ENCODE results near the gene SCAI. TPM values are rescaled to one million over a fixed set of nuclear protein-coding genes. Genes with fewer than 3 reads are reported as not detected.
"Not testable (repeated sequence)": the region's sequence is repeated elsewhere in the genome, so short reads cannot be mapped to it uniquely, and the experiment has no call there.

The SCAI gene
- total RNA-seq, 1 donor from 2014 or later: 5.4 TPM

DNA sequence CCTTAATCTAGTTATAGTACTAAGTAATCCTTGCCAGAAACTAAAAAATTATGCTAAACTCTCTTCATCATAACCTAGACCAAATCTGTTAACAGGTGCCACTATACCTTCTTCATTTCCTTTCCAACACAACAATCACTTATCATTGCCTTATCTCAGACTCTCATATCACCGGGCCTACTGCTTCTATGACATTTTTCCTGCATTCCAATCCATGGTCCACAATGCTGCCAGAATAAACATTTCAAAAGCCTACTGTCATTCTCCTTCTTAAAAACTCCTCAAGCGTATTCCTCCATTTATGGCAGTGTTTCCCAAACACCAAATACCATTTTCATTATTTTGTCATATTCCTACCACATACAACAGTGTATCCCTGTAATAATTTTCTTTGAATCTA, 39.7 kb upstream of the SCAI start:
- Mint-ChIP-seq H3K4me3 (ENCODE audit: unreplicated experiment) (peak overlapping the region; percentile 10), H3K27me3 (ENCODE audit: low read depth) (no peaks in the 10 kb centered on the region), H3K9me3 (ENCODE audit: low read depth) (no peaks in the 10 kb centered on the region), H3K27ac (ENCODE audit: unreplicated experiment) (peak overlapping the region; percentile 67), H3K36me3 (ENCODE audit: low read depth) (no peaks in the 10 kb centered on the region), H3K4me1 (ENCODE audit: low read depth) (peaks cover 42% of the 10 kb centered on the region)
- TF ChIP-seq, protein P1, sequence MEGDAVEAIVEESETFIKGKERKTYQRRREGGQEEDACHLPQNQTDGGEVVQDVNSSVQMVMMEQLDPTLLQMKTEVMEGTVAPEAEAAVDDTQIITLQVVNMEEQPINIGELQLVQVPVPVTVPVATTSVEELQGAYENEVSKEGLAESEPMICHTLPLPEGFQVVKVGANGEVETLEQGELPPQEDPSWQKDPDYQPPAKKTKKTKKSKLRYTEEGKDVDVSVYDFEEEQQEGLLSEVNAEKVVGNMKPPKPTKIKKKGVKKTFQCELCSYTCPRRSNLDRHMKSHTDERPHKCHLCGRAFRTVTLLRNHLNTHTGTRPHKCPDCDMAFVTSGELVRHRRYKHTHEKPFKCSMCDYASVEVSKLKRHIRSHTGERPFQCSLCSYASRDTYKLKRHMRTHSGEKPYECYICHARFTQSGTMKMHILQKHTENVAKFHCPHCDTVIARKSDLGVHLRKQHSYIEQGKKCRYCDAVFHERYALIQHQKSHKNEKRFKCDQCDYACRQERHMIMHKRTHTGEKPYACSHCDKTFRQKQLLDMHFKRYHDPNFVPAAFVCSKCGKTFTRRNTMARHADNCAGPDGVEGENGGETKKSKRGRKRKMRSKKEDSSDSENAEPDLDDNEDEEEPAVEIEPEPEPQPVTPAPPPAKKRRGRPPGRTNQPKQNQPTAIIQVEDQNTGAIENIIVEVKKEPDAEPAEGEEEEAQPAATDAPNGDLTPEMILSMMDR (IDR thresholded peaks at IDR 0.05): no peak
- no peak for DNase-seq (ENCODE audit: low spot score)

DNA sequence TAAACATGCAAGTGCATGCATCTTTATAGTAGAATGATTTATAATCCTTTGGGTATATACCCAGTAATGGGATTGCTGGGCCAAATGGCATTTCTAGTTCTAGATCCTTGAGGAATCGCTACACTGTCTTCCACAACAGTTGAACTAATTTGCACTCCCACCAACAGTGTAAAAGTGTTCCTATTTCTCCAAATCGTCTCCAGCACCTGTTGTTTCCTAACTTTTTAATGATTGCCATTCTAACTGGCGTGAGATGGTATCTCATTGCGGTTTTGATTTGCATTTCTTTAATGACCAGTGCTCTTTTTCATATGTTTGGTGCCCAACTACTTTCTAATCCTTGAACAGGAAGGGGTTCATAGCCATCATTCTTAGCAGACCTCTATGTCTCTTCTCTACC, 38.4 kb upstream of the SCAI start:
- not testable (repeated sequence) for H3K27me3 Mint-ChIP-seq (ENCODE audit: low read depth); H3K9me3 Mint-ChIP-seq (ENCODE audit: low read depth); H3K27ac Mint-ChIP-seq (ENCODE audit: unreplicated experiment); H3K4me3 Mint-ChIP-seq (ENCODE audit: unreplicated experiment); DNase-seq (ENCODE audit: low spot score); H3K36me3 Mint-ChIP-seq (ENCODE audit: low read depth)
- peaks cover 30% of the 10 kb centered on the region for H3K4me1 Mint-ChIP-seq (ENCODE audit: low read depth)

DNA sequence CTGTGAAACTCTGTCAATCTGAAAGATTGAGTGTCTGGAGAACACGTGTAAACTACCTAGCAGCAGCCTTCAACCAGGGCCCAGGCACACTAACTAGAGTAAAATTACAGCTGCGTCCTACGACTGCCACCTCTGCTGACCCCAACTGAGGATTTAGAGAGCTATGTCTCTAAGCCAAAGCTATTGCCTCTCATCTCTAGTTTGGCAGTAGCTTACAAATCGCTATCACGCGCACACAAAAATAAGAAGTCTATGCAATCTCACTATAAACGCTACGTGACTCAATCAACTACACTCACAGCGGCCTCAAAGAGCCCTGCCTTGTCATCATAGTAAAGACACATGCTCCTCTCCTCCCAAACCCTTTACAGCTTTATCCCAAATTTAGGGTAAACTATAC, 37.5 kb upstream of the SCAI start:
- Mint-ChIP-seq H3K4me3 (ENCODE audit: unreplicated experiment) (no peak overlapping the region), H3K36me3 (ENCODE audit: low read depth) (peaks cover 2% of the 10 kb centered on the region), H3K27ac (ENCODE audit: unreplicated experiment) (no peak overlapping the region), H3K4me1 (ENCODE audit: low read depth) (peaks cover 29% of the 10 kb centered on the region), H3K27me3 (ENCODE audit: low read depth) (no peaks in the 10 kb centered on the region), H3K9me3 (ENCODE audit: low read depth) (no peaks in the 10 kb centered on the region)
- no peak for DNase-seq (ENCODE audit: low spot score)
- TF ChIP-seq, protein P1 (IDR thresholded peaks at IDR 0.05): no peak

DNA sequence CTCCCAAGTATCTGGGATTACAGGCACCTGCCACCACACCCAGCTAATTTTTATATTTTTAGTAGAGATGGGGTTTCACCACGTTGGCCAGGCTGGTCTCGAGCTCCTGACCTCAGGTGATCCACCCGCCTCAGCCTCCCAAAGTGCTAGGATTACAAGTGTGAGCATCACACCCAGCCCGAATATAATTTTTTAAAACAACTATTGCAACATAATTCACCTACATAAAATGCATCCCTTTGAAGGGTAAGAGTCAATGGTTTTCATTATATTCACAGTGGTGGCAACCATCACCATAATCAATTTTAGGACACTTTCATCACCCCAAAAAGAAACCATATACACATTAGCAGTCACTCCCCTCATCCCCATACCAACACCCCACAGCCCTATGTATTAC, 36.4 kb upstream of the SCAI start:
- H3K27me3 Mint-ChIP-seq (ENCODE audit: low read depth); DNase-seq (ENCODE audit: low spot score); H3K27ac Mint-ChIP-seq (ENCODE audit: unreplicated experiment); H3K9me3 Mint-ChIP-seq (ENCODE audit: low read depth); H3K4me3 Mint-ChIP-seq (ENCODE audit: unreplicated experiment); H3K36me3 Mint-ChIP-seq (ENCODE audit: low read depth): not testable (repeated sequence)
- peaks cover 27% of the 10 kb centered on the region for H3K4me1 Mint-ChIP-seq (ENCODE audit: low read depth)

DNA sequence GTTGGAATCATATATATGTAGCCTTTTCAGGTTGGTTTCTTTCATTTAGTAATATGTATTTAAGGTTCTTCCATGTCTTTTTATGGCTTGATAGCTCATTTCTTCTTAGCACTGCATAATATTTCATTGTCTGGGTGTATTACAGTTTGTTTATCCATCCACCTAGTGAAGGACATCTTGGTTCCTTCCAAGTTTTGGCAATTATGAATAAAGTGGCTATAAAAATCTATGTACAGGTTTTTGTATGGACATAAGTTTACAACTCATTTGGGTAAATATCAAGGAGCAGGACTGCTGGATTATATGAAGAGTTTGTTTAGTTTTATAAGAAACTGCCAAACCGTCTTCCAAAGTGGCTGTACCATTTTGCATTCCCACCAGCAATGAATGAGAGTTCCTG, 34.6 kb upstream of the SCAI start:
- H3K4me1 Mint-ChIP-seq (ENCODE audit: low read depth): peaks cover 18% of the 10 kb centered on the region
- H3K9me3 Mint-ChIP-seq (ENCODE audit: low read depth): no peaks in the 10 kb centered on the region
- TF ChIP-seq, protein P1 (IDR thresholded peaks at IDR 0.05): no peak
- H3K36me3 Mint-ChIP-seq (ENCODE audit: low read depth): peaks cover 2% of the 10 kb centered on the region
- H3K4me3 Mint-ChIP-seq (ENCODE audit: unreplicated experiment): no peak overlapping the region
- no peaks in the 10 kb centered on the region for H3K27me3 Mint-ChIP-seq (ENCODE audit: low read depth)
- H3K27ac Mint-ChIP-seq (ENCODE audit: unreplicated experiment): no peak overlapping the region
- DNase-seq (ENCODE audit: low spot score): no peak

DNA sequence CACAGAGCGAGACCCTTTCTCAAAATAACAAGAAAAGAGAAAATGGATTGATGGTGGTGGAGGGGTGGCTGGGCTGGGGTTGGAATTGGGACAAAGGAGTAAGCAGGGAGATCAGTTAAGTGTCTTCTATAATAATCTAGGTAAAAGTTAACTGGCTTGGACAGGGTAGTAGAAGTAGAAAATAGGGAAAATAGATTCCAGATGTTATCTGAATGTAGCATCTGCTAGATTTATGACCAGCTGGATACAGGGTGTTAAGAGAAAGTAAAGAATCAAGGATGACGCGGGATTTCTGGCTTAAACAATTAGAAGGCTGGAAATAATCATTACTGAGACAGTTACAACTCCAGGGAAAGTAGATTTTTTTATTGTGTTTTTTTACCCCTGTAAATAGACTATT, 33.3 kb upstream of the SCAI start:
- Mint-ChIP-seq H3K4me1 (ENCODE audit: low read depth) (peaks cover 20% of the 10 kb centered on the region), H3K36me3 (ENCODE audit: low read depth) (peaks cover 2% of the 10 kb centered on the region), H3K27ac (ENCODE audit: unreplicated experiment) (peak overlapping the region; percentile 6), H3K9me3 (ENCODE audit: low read depth) (no peaks in the 10 kb centered on the region), H3K4me3 (ENCODE audit: unreplicated experiment) (no peak overlapping the region), H3K27me3 (ENCODE audit: low read depth) (no peaks in the 10 kb centered on the region)
- no peak for DNase-seq (ENCODE audit: low spot score)
- TF ChIP-seq, protein P1 (IDR thresholded peaks at IDR 0.05): no peak

Data from chondrocyte (in vitro differentiated cells).